ENCODE results near the gene DGKH.

DGKH gene

GRCh38 chr13:42277618-42278276 is 229.3 kb downstream of the DGKH start:
- DNase-seq (ENCODE audit: low spot score): no peak

- DNase-seq (ENCODE audit: low spot score): no peak
Measured at GRCh38 chr13:42279080-42279479, 230.6 kb downstream of the DGKH start.

GRCh38 chr13:42279986-42280385 is 231.5 kb downstream of the DGKH start:
- DNase-seq (ENCODE audit: low spot score): no peak

- no peak for DNase-seq (ENCODE audit: low spot score)
Measured at GRCh38 chr13:42280537-42280936, 232.1 kb downstream of the DGKH start.

GRCh38 chr13:42283574-42283973 is 235.1 kb downstream of the DGKH start:
- DNase-seq (ENCODE audit: low spot score): no peak

GRCh38 chr13:42284068-42284467 is 235.6 kb downstream of the DGKH start:
- no peak for DNase-seq (ENCODE audit: low spot score)

All from globus pallidus (tissue), 1 donor.